Measurements from ENCODE around the gene MEIOC. TPM values are rescaled to one million over a fixed set of nuclear protein-coding genes. Genes with fewer than 3 reads are reported as not detected.
A peak's percentile ranks its signal among the peaks of the same experiment; 100 is the strongest.
"Not testable (repeated sequence)": the region's sequence is repeated elsewhere in the genome, so short reads cannot be mapped to it uniquely, and the experiment has no call there.

Gene MEIOC
- total RNA-seq, 1 experiment from 2014 or later, result 3.0 TPM

- H3K4me1 ChIP-seq (ENCODE audit: insufficient read depth, low read length); H3K4ac ChIP-seq (ENCODE audit: low read depth, low read length); H3K9me3 Mint-ChIP-seq; H2AK5ac ChIP-seq (ENCODE audit: insufficient read length, low read length); H3K27me3 ChIP-seq (ENCODE audit: insufficient read depth, low read length); H3K79me1 ChIP-seq (ENCODE audit: insufficient read depth, low read depth, low read length, poor library complexity, severe bottlenecking); H3K9me3 ChIP-seq (ENCODE audit: control insufficient read depth, low read depth, low read length); H2AFZ ChIP-seq (ENCODE audit: low read length); H2BK12ac ChIP-seq (ENCODE audit: insufficient read length, low read depth, low read length); H4K8ac ChIP-seq (replicated peaks; ENCODE audit: insufficient read length, low read depth, low read length); H4K91ac ChIP-seq (ENCODE audit: insufficient read length, low read depth, low read length); H3K27me3 Mint-ChIP-seq (ENCODE audit: low read depth); H3K79me2 ChIP-seq (ENCODE audit: insufficient read depth, low read length); H3K14ac ChIP-seq (ENCODE audit: insufficient read depth, low read length); H2BK20ac ChIP-seq (ENCODE audit: low read depth, low read length, poor library complexity, severe bottlenecking); H3K9ac ChIP-seq (ENCODE audit: extremely low read depth, insufficient read length, low read length); H3K56ac ChIP-seq (ENCODE audit: insufficient read length, low read depth, low read length); H3K18ac ChIP-seq (ENCODE audit: insufficient read length, low read depth, low read length); H3K27ac ChIP-seq (ENCODE audit: insufficient read length, low read depth, low read length); H4K5ac ChIP-seq (ENCODE audit: insufficient read length, low read depth, low read length); H3K23me2 ChIP-seq (ENCODE audit: insufficient read length, low read depth, low read length, poor library complexity, severe bottlenecking); H2BK5ac ChIP-seq (ENCODE audit: insufficient read length, low read length); H3K4me2 ChIP-seq (ENCODE audit: insufficient read depth, insufficient read length, low read length); H3T11ph ChIP-seq (ENCODE audit: low read length); H3K23ac ChIP-seq (ENCODE audit: insufficient read length, low read depth, low read length); H2BK15ac ChIP-seq (ENCODE audit: low read depth, low read length); H4K20me1 ChIP-seq (ENCODE audit: control insufficient read depth, insufficient read depth, insufficient read length); H2BK120ac ChIP-seq (ENCODE audit: low read depth, low read length, poor library complexity, severe bottlenecking): not testable (repeated sequence)
- DNase-seq, result peak; percentile 48
- Mint-ChIP-seq H3K27ac (peak overlapping the region in 1 of 3 experiments; percentile 25; a peak in 1 of 7 replicates), H3K4me1 (peaks cover 13 to 15% of the 10 kb centered on the region in 2 experiments), H3K36me3 (ENCODE audit: insufficient read depth in 1 of 3, low read depth in 3 of 3) (peaks cover 0 to 12% (median 0%) of the 10 kb centered on the region in 3 experiments; a peak in 5 of 7 replicates), H3K4me3 (peak overlapping the region; percentile 98 to 99; a peak in 4 of 5 replicates)
- no CpG with 5 or more reads among the region's 21 CpGs for WGBS (ENCODE audit: extremely low coverage, insufficient read length, low lambda C conversion rate)
- peak; percentile 44 for TF ChIP-seq CTCF (conservative IDR thresholded peaks at IDR 0.05)
Observed at GRCh38 chr17:44690746-44691306, 34.6 kb downstream of the MEIOC start.

Data from H9 (cell line).